ENCODE data around the gene PDE6C.

The PDE6C gene

DNA sequence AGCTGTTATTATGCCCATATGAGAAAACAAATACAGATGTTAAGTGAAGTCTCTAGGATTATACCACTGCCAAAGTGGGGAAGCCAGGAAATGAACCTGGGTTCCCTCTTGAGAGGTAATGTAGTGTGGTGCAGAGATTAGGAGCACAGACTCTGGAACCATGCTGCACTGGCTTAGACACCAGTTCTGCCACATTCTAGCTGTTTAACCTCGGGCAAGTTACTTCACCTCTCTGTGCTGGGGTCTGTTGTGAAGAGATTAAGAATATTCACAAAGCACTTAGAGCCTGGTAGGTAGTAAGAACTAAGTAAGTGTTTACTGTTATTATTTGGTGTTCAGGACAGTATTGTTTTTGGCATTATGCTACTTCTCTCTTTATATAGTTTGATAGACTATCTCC lies 41.9 kb downstream of the PDE6C start:
- TF ChIP-seq TAF1 (IDR thresholded peaks at IDR 0.05; ENCODE audit: borderline replicate concordance, insufficient read depth, low read length) (no peak), POLR2AphosphoS5 (IDR thresholded peaks at IDR 0.05; ENCODE audit: low read depth, low read length) (no peak), SIN3A (IDR thresholded peaks at IDR 0.05; ENCODE audit: borderline replicate concordance, insufficient read depth, low read length) (no peak), FOXP2 (optimal IDR thresholded peaks at IDR 0.05; ENCODE audit: borderline replicate concordance, extremely low read depth, extremely low read length, insufficient read depth) (no peak)
- TF ChIP-seq, protein P1, sequence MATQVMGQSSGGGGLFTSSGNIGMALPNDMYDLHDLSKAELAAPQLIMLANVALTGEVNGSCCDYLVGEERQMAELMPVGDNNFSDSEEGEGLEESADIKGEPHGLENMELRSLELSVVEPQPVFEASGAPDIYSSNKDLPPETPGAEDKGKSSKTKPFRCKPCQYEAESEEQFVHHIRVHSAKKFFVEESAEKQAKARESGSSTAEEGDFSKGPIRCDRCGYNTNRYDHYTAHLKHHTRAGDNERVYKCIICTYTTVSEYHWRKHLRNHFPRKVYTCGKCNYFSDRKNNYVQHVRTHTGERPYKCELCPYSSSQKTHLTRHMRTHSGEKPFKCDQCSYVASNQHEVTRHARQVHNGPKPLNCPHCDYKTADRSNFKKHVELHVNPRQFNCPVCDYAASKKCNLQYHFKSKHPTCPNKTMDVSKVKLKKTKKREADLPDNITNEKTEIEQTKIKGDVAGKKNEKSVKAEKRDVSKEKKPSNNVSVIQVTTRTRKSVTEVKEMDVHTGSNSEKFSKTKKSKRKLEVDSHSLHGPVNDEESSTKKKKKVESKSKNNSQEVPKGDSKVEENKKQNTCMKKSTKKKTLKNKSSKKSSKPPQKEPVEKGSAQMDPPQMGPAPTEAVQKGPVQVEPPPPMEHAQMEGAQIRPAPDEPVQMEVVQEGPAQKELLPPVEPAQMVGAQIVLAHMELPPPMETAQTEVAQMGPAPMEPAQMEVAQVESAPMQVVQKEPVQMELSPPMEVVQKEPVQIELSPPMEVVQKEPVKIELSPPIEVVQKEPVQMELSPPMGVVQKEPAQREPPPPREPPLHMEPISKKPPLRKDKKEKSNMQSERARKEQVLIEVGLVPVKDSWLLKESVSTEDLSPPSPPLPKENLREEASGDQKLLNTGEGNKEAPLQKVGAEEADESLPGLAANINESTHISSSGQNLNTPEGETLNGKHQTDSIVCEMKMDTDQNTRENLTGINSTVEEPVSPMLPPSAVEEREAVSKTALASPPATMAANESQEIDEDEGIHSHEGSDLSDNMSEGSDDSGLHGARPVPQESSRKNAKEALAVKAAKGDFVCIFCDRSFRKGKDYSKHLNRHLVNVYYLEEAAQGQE (IDR thresholded peaks at IDR 0.05; ENCODE audit: insufficient read depth in 1 of 2, low read depth in 2 of 2, low read length in 2 of 2) = no peak

GRCh38 chr10:93656155-93656554 lies 43.8 kb downstream of the PDE6C start:
- TF ChIP-seq, protein P1 (IDR thresholded peaks at IDR 0.05; ENCODE audit: insufficient read depth in 1 of 2, low read depth in 2 of 2, low read length in 2 of 2) = no peak
- no peak for TF ChIP-seq FOXP2 (optimal IDR thresholded peaks at IDR 0.05; ENCODE audit: borderline replicate concordance, extremely low read depth, extremely low read length, insufficient read depth)
- no peak for TF ChIP-seq SIN3A (IDR thresholded peaks at IDR 0.05; ENCODE audit: borderline replicate concordance, insufficient read depth, low read length)

DNA sequence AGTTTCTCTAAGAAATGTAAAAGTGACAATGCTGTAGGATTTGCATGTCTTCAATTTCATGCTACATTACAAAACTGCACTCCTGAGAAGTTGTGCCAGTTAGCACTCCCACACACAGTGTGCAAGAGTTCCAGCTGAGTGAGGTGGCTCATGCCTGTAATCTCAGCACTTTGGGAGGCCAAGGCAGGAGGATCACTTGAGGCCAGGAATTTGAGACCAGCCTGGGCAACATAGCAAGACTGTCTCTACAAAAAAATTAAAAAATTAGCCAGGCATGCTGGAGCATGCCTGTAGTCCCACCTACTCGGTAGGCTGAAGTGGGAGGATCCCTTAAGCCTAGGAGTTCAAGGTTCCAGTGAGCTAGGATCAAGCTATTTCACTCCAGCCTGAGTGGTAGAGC lies 45.4 kb downstream of the PDE6C start:
- TF ChIP-seq SIN3A (IDR thresholded peaks at IDR 0.05; ENCODE audit: borderline replicate concordance, insufficient read depth, low read length) = no peak
- no peak for TF ChIP-seq POLR2AphosphoS5 (IDR thresholded peaks at IDR 0.05; ENCODE audit: low read depth, low read length)
- TF ChIP-seq TAF1 (IDR thresholded peaks at IDR 0.05; ENCODE audit: borderline replicate concordance, insufficient read depth, low read length) = no peak
- TF ChIP-seq, protein P1 (IDR thresholded peaks at IDR 0.05; ENCODE audit: insufficient read depth in 1 of 2, low read depth in 2 of 2, low read length in 2 of 2) = no peak
- no peak for TF ChIP-seq FOXP2 (optimal IDR thresholded peaks at IDR 0.05; ENCODE audit: borderline replicate concordance, extremely low read depth, extremely low read length, insufficient read depth)

DNA sequence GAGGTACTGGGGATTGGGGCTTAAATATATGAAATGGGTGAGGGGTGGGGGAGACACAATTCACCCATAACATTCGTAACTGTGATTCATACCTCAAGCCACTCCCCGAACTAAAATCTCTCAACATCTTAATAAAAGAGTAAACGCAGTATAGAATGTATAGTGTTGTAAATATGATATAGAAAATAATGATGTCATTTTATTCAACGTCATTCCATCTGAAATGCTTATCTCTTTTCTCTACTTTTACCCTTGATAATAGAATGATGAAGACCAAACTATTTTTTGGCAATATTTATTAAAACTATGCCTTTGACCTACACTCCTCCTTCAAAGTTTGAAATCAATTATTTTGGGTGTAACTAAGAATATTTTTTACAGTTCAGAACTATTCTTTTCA lies 53.7 kb downstream of the PDE6C start:
- TF ChIP-seq SIN3A (IDR thresholded peaks at IDR 0.05; ENCODE audit: borderline replicate concordance, insufficient read depth, low read length) (no peak), FOXP2 (optimal IDR thresholded peaks at IDR 0.05; ENCODE audit: borderline replicate concordance, extremely low read depth, extremely low read length, insufficient read depth) (no peak), POLR2AphosphoS5 (IDR thresholded peaks at IDR 0.05; ENCODE audit: low read depth, low read length) (no peak), TAF1 (IDR thresholded peaks at IDR 0.05; ENCODE audit: borderline replicate concordance, insufficient read depth, low read length) (no peak)
- TF ChIP-seq, protein P1 (IDR thresholded peaks at IDR 0.05; ENCODE audit: insufficient read depth in 1 of 2, low read depth in 2 of 2, low read length in 2 of 2) = no peak

GRCh38 chr10:93667795-93668194 lies 55.5 kb downstream of the PDE6C start:
- TF ChIP-seq FOXP2 (optimal IDR thresholded peaks at IDR 0.05; ENCODE audit: borderline replicate concordance, extremely low read depth, extremely low read length, insufficient read depth) = no peak
- no peak for TF ChIP-seq SIN3A (IDR thresholded peaks at IDR 0.05; ENCODE audit: borderline replicate concordance, insufficient read depth, low read length)
- no peak for TF ChIP-seq POLR2AphosphoS5 (IDR thresholded peaks at IDR 0.05; ENCODE audit: low read depth, low read length)
- TF ChIP-seq TAF1 (IDR thresholded peaks at IDR 0.05; ENCODE audit: borderline replicate concordance, insufficient read depth, low read length) = no peak
- TF ChIP-seq, protein P1 (IDR thresholded peaks at IDR 0.05; ENCODE audit: insufficient read depth in 1 of 2, low read depth in 2 of 2, low read length in 2 of 2) = no peak
